Hippocampal formation (tissue), 2 donors: ENCODE data around the gene XK.
"Not testable (repeated sequence)": the region's sequence is repeated elsewhere in the genome, so short reads cannot be mapped to it uniquely, and the experiment has no call there.

ENCODE experiments used
- DNase-seq, 2 donors: peaks; one replicate each; lab custom pipeline; 2025; lab: John Stamatoyannopoulos, UW

XK gene

DNA sequence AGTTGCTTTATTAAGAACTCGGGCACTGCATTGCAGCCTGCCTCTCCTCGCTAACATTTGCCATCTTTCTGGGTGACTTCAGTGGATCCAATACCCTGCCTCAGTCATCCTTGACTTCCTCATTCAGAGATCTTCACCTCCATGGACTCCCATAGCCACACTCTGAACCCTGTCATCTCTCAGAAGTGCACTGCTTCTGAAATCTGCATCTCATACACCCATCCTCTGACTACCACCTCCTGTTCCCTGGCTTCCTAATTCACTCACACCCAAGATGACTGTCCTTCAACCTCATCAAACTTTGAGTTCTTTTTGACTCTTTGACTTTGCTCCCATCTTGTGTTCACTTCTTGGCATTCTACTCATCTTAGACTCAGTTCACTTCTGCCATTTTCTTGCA, 68.9 kb downstream of the XK start:
- no peak for DNase-seq

DNA sequence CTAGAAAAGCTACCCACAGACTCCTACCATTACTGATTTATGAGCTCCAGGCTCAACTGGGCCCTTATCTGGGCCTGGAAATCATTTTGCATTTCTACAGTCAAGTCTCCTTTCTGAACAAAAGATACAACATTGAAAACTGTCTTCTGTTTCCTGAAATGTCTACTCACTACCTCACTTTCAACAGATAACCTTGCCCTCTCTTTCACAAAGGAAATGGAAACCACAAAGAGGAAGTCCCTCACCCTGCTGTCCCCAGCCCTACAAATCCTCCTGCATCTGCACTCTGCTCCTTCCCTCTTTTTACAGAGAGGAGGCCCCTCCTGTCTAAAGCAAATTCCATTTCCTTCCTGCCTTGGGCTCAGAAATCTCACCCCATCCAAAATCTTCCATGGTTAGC, 69.4 kb downstream of the XK start:
- DNase-seq, result no peak

DNA sequence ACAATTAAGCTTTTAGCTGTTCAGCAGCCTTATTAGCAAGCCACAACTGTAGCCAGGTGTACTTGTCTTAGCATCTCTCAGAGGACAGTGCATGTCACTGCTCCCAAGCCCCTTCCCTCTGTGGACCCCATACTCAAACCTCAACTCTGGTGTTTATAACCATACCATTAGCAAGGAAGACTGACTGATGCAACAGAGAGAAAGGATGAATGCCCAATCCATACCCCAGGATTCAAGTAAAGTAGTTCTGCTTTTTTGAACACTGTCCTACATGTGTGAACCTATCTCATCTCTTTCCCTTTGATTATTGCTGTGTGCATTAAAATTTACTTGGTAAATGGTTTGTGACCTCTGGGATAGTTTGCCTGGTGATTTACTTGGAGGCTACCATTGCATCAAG, 71.5 kb downstream of the XK start:
- DNase-seq, result no peak

DNA sequence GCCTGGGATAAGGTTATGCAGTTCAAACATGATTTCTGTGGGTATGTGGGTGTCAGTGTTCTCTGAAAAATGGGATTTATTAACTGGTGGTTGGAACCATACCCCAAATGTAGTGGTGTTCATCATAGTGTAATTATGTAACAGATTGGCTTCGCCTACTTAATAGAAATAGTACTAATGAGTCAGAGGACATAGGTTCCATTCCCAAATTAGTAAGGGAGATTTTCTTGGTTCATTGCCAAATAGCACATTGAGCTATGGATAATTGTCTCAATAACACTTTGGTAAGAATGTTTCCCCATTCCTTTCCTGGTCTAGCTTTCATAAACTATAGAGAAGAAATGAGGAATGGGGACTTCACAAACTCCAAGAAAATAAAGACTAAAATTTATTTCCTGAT, 73.8 kb downstream of the XK start:
- no peak for DNase-seq

DNA sequence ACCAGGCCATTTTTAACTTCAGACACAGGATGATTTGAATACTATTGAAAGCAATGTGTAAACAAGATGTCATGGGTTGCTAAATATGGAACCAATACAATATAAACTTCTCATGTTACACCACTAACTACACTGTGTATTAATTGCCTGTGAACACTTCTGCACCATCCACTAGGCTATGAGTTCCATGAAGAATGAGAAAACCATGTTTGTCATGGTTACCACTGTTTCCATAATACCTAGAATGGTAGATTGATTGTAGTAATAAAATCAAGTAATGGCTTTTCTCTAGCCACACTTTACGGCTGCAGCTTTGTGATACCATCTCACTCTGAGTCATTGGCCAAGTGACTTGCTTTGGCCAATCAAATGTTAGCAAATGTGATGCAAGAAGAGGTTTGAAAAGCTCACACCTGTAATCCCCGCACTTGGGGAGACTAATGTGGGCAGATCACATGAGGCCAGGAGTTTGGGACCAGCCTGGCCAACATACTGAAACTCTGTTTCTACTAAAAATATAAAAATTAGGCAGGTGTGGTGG, 74.4 kb downstream of the XK start:
- DNase-seq, result no peak

DNA sequence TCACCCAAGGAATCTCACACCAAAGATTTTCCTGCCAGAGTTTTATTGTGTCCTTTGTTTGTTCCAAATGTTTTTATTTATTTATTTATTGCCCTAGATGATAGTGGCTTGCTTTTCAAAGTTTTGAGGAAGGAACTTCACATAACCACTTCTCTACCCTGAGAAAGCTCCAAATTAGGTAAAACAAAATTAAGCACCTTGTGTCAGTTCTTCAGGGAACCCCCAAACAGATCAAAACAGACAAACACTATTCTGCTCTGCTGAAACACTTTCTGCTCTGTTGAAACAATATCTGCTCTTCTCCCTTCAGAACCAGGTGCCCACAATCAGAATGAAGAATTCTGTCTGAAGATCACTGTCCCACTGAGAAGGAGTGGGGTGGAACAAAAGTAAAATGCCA, 77.8 kb downstream of the XK start:
- DNase-seq, result no peak

DNA sequence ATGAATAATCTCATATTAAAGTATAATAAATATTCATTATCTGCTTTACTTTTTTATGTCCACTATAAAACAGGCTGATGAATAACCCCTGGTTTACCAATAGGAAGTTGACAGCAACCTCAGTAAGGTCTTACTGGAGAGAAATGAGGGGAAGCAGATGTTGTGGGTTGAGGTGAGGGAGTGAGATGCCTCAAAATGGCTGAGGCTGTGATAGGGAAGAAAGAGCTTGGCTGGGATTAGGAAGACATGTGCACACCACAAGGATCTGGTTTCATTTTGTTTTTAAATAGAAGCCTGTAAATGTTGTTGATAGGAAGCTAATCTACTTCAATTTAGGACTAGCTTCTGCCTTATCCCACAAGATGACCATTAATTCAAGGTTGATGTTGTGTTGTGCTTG, 79.9 kb downstream of the XK start:
- DNase-seq, result no peak

DNA sequence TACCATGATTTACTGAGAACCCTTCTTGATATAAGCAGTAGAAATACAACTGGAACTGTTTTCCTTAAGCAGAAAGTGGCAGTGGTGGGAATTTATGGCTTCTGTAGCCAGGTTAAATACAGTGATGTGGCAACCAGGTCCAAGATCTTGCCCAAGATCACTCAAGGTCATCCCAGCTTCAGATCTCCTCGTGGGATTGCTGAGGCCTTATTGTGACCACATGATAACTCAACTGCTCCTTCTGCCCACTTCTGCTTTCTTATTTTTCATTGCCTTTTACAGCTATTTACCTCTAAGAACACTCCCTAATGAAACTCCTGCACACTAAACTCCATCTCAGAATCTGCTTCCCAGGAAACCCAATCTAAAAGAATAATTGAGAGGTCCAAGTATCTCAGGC, 81.8 kb downstream of the XK start:
- no peak for DNase-seq

DNA sequence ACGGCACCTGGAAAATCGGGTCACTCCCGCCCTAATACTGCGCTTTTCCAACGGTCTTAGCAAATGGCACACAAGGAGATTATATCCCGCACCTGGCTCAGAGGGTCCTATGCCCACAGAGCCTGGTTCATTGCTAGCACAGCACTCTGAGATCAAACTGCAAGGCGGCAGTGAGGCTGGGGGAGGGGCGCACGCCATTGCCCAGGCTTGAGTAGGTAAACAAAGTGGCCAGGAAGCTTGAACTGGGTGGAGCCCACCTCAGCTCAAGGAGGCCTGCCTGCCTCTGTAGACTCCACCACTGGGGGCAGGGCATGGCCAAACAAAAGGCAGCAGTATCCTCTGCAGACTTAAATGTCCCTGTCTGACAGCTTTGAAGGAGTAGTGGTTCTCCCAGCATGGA, 83.3 kb downstream of the XK start:
- not testable (repeated sequence) for DNase-seq

DNA sequence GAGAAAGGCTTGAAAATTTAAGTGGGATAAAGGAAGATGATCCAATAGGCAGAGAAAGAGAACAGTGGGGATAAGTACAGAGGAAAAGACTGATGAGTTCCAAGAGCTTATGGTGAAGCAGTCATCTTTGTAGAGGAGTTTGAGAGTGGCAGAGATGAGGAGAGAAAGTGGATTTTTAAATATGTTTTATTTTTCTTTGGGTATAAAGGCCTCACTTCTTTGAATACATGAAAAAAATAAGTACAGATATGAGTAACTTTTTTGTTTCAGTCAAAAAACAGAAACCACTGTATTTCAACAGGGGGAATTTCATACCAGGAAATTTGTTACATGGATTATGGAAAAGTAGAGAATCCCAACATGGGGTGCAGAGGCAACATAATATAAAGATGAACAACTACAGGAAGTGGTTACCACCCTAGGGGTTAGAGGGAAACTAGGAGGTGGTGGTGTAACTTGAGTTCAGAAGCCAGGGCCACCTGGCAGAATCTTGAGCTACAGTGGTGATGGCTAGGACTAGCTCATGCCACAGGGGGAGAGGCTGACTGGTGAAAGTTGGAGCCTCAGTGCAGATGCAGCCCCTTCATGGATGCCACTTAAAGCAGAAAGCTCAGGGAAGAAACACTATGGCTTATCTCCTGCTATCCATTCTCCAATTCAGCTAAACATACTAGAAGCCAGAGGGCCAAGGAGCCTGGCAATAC, 90.8 kb downstream of the XK start:
- DNase-seq, result no peak

DNA sequence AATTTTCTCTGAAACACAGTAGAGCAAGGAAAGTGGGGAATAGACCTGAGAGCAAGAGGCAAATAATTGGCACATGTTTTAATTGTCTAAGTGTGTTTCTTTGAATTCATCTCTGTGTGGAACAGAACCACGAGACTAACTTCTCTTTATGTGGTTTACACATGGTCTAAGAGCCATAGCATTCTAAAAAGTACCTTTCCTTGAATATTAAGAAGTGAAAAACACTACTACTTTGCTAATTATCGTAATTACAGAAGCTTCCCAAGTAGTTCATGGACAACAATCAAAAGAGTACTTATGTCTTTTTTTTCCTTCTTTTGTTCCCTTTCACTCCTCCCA, 91.4 kb downstream of the XK start:
- no peak for DNase-seq

DNA sequence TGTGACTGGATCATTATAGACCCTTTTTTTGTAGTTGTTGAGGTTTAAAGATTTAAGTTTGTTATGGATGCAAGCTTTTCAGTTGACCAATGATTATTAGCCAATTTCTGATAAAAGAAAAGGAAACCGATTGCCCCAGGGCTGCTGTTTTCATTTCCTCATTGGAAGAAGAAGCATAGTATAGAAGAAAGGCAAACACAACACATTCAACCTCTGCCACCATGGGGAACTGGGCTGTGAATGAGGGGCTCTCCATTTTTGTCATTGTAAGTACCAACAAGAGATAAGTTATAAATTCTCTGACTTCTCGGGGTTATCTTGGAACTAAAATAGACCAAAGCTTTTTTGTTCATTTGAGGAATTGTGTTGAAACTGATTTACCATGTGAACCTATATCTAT, 94.3 kb downstream of the XK start, which contains the start of gene CYBB:
Gene CYBB (plus strand): TSS at position 203 of the 400 bp plus-strand sequence. CDS start 19 bp downstream, at position 222.
- no peak for DNase-seq

DNA sequence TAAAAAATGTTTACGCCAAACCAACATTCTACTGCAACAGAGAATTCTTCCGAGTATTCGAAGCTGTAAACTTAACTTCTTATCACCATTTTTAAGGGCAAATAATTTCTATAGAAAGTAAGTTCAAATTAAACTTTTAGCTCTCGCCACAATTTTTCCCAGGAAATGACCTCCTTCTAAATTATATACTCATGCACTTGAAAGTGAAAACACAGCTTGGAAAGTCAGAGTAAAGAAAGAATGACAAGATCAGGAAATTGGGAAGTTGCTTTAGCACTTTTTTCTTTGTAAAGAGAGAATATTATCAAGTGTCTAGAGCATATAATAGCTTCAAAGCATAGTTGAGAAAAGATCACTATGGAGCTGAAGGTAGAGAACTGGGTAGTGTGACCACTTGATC, 95.5 kb downstream of the XK start:
- no peak for DNase-seq
